EH (cell line): ENCODE results near the gene CCDC27.

ENCODE experiments used
- DNase-seq: peaks from one replicate; pipeline ENCODE4 v3.0.0-alpha.2; 2015; ENCODE audit warnings: low read depth

Gene CCDC27

GRCh38 chr1:3718764-3719163, 33.5 kb upstream of the CCDC27 start:
- DNase-seq = no peak

GRCh38 chr1:3721955-3722465, 30.2 kb upstream of the CCDC27 start:
- no peak for DNase-seq

GRCh38 chr1:3722846-3723245, 29.4 kb upstream of the CCDC27 start:
- no peak for DNase-seq

GRCh38 chr1:3724416-3725030, 27.7 kb upstream of the CCDC27 start:
- DNase-seq = peak; percentile 58

- no peak for DNase-seq
Measured at GRCh38 chr1:3725366-3725765, 26.9 kb upstream of the CCDC27 start.

- DNase-seq = peak; percentile 18
Measured at GRCh38 chr1:3727042-3727824, 25.0 kb upstream of the CCDC27 start.

- no peak for DNase-seq
Measured at GRCh38 chr1:3727825-3728776, 24.1 kb upstream of the CCDC27 start.

- no peak for DNase-seq
Measured at GRCh38 chr1:3729594-3730542, 22.4 kb upstream of the CCDC27 start.

GRCh38 chr1:3730543-3731247, 21.6 kb upstream of the CCDC27 start:
- no peak for DNase-seq

- no peak for DNase-seq
Measured at GRCh38 chr1:3731583-3732433, 20.4 kb upstream of the CCDC27 start.

GRCh38 chr1:3732434-3733093, 19.7 kb upstream of the CCDC27 start:
- DNase-seq = no peak

- no peak for DNase-seq
Measured at GRCh38 chr1:3733094-3733882, 19.0 kb upstream of the CCDC27 start.

GRCh38 chr1:3733883-3734589, 18.2 kb upstream of the CCDC27 start:
- no peak for DNase-seq

GRCh38 chr1:3734602-3735001, 17.6 kb upstream of the CCDC27 start:
- no peak for DNase-seq

- DNase-seq = no peak
Measured at GRCh38 chr1:3735027-3735681, 17.1 kb upstream of the CCDC27 start.

- DNase-seq = no peak
Measured at GRCh38 chr1:3735688-3736087, 16.6 kb upstream of the CCDC27 start.

- DNase-seq = no peak
Measured at GRCh38 chr1:3736131-3736561, 16.1 kb upstream of the CCDC27 start.
